HTERT RPE-1 (cell line): Measurements from ENCODE around the gene RBM8A.
"Not testable (repeated sequence)": the region's sequence is repeated elsewhere in the genome, so short reads cannot be mapped to it uniquely, and the experiment has no call there.

Experiments
- in situ Hi-C: fragments of 300-500 bp; cut with MboI; formaldehyde crosslinking; loops from 4 replicates; pipeline ENCODE4 v1.14.3; 2020; ENCODE audit warnings: low sequenced_read_pairs

RBM8A gene

DNA sequence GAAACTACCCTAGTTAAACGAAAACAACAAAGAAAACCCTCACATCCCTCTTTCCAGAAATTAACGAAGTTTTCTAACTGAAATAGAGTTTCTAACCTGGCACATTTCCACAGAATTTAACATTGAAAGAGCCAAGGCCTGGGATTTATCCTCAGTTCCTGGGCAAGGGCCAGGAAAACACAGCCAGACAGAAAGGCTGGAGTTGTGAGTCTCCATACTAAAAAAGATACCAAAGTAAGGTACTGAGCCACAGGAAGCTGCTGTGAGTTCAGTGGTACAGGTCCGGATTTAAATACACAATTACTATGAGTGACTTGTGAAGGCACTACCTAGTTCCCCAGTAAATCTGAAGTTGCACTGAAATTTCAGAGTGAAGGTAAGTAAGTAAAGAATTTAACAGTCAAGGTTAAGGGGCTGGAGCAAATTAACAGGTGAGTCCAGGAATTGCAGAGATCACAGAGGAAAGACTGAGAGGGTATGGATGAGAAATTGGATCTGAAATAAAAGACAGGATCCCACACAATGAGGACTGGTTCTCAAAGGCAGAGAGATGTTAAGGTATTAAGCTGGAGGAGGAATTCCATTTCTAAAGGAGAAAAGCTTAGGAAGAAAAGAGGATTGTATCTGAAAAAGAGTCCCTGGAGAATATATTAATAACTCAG, 29.6 kb upstream of the RBM8A start:
- in situ Hi-C loops, result no loop called here

DNA sequence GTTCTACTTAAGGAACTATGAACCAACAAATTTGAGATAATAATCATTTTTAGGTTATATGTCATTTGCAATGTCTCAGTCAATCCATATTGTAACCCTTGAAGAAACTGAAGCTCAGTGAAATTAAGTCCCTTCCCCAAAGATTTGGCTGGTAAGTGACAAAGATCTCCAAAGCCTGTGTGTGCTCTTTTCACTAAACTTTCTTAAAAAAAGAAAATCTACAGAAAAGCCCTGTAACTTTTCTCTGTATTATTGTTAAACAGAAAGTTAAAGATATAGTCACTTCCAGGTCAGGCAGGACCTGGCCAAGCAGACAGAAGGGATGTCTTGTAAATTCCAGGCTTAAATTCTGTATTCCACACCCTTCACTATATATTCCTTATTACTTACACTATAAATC, 29.1 kb upstream of the RBM8A start:
- in situ Hi-C loops, result no loop called here

DNA sequence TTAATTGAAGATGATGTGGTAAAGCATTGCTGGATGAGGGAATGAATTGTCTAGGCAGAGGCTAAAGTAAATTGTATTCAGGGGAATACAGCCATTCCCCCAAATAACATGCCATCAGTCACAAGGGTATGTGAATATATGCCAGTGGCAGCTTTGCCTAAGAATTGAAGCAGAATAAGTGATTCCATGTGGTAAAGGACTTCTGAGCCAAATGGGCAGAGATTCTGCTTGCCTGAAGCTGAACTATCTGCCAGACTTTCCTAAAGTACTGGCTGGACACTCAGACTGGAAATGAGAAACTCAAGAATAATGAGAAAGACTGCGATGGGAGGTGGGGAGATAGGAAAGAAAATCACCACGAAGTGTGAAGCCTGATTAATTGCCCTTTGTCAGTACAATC, 28.2 kb upstream of the RBM8A start:
- in situ Hi-C loops, result no loop called here

DNA sequence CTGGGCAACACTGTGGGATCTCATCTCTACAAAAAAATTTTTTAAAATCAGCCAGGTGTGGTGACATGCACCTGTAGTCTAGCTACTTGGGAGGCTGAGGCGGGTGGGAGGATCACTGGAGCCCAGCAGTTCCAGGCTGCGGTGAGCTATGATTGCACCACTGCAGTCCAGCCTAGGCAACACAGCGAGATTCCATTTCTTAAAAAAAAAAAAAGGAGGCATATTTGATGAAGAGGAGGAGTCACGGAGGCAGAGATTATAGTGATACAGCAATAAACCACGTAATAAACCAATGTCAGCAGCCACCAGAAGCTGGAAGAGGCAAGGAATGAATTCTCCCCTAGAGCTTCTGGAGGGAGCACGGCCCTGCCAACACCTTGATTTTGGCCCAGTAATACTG, 26.6 kb upstream of the RBM8A start:
- in situ Hi-C loops, result no loop called here

DNA sequence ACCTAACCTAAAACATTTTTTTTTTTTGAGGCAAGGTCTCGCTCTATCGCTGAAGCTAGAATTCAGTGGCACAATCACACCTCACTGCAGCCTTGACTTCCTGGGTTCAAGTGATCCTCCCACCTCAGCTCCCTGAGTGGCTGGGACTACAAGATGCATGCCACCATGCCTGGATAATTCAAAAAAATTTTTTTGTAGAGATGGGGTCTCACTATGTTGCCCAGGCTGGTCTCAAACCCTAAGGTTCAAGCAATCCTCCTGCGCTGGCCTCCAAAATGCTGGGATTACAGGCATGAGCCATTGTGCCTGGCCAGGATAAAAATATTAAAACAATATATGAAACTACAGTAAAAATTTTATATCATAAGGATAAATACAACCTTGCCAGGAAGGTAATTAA, 25.6 kb upstream of the RBM8A start:
- in situ Hi-C loops, result no loop called here

DNA sequence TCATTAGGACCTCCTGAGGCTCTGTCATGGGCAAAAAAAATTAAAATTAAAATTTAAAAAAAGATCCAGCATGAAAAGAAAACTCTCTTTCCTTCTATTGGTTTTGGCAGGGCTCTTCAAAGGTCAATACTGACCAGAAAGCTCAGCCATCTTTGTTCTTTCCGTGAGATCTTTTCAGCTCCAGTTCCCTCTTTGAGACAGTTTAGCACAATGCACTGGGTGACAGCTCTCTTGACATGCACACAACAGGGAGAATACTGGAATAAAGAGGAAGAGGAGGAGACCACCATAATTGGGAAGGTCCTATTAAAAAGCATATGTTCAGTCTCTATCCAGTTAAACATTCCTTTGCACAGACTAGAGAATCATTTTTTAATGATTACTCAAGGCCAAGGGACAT, 24.2 kb upstream of the RBM8A start:
- in situ Hi-C loops, result no loop called here

DNA sequence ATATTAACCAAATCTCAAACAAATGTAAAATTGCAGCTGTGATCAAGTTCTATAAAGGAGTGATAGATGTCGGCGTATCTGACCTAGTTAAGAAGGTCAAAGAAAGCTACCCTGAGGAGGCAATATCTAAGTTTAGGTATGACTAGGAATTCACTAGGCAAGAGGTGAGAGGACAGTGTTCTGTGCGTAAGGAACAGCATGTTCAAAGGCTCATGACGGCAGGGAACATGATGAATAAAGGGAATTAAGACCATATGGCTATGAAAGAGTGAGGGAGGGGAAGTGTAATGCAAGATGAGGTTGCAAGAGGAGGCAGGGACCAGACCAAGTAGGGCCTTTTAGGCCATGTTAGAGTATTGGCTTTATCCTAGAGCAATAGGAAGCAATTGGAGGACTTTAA, 21.9 kb upstream of the RBM8A start:
- in situ Hi-C loops, result no loop called here

DNA sequence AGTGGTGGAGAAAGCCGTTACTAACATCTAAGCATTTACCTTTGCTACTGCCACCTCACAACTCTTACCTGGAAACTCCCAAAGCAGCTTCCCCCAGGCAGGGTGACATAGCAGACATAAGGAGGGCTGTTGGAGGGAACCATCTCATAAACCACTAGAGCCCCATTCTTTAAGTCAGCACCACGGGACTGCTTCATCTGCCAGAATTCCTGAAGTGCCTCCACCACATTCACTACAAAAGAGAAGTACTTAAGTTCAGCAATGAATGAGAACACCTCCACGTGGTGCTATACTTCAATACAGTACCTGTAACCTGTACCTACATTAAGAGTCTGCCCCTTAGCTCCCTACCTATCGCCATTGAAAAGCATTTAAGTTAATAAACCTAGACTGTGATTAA, 20.3 kb upstream of the RBM8A start:
- in situ Hi-C loops, result no loop called here

DNA sequence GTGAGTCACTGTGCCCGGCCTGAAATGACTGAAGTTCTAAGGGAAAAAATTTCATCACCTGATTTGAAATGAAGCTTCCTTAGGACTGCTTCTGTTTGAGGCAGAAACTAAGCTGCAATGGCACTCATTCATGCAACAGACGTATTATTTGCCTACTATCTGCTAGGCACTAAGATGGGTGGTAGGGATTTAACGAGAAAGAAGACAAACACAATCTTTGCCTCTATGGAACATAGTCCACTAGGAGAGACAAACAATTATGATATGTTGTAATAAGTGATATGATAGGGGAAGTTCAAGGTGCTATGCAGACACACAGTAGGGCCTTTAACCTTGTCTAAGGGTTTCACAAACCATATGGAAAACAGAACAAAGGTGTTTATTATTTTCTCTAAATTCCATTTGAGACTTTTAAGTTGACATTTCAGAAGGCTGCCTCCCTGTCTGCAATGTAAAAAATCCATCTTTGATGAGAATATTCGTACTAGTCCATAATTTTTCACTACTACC, 19.2 kb upstream of the RBM8A start:
- in situ Hi-C loops, result no loop called here

DNA sequence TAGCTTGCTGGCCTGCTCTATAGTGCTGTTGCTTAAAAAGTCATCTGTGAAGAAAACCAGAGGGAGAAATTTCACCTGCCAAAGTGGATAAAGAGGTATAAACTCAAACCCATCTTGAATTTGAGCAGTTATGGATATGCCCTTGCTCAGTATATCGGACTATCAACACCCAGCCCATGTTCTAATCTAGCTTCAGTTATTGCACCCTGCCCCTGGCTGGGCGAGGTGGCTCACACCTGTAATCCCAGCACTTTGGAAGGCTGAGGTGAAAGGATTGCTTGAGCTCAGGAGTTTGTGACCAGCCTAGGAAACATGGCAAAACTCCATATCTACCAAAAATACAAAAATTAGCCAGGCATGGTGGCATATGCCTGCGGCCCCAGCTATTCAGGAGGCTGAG, 17.2 kb upstream of the RBM8A start:
- in situ Hi-C loops, result no loop called here

DNA sequence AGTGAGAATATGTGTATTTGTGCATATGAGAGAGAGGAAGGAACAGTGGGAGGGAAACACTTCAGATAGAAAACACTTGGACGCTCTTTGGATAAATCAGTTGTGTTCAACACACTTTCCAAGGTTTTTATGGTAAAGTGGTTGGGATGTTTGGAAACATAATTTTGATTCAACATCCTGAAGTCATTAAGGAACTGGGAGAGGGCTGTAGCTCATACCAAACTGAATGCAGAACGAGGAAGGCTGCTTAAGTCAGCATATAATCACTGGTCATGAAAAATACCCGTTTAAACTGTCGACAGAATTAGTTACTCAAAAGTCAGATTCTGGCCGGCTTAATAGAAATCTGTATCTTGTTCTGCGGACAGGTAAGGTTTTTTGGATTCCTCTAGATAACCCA, 15.6 kb upstream of the RBM8A start:
- in situ Hi-C loops, result no loop called here

DNA sequence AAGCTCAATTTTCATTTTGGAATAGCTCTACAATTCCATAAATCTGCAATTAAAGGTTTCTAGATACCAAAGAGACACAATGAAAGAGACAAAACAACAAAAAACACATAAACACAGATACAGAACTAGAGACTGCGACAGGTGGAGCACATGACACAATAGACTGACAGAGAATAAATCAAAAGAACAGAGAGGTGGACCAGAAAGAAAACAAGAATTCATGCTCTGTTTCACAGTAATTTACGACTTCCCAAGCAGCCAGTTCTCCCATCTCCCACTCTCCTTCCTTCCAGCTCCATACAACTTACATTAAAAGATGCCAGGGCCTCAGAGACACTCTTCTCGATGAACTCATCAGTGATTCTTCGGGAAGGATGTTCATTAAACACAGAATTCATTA, 15.1 kb upstream of the RBM8A start:
- in situ Hi-C loops, result no loop called here

DNA sequence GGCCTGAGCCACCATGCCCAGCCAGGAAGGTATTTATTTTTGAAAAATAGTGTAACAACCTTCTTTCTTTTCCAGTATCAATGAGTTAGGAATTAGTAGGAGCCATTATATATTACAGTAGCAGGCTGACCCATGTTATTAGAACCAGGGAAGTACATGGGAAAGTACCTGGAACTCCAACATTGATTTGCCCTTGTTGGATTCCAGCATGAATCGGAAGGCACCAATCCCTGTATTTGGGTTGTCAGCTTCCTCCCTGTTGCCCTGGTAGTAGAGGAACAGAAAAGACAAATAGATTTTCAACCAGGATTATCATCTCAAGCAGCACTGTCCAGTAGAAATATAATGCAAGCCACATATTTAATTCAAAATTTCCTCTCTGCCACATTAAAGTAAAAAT, 10.2 kb upstream of the RBM8A start:
- in situ Hi-C loops, result no loop called here

DNA sequence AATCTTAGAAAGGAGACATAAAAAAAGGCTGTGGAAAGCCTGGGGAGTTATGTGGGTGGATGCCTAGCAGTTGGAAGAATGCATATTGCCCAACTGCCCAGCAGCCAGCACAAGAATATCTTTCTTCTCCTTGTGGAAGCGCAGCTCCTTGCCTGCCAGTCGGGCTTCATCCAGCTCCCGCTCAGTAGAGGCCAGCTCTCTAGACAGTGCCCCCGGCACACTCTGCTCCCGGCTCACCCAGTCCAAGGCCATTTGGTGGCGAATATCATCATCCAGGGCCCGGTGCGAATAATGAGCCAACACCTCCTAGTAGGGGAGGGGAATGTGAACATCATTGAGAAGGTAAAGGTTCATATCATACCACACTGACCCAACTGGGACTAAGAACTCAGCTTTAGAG, 9.0 kb upstream of the RBM8A start:
- in situ Hi-C loops, result no loop called here

DNA sequence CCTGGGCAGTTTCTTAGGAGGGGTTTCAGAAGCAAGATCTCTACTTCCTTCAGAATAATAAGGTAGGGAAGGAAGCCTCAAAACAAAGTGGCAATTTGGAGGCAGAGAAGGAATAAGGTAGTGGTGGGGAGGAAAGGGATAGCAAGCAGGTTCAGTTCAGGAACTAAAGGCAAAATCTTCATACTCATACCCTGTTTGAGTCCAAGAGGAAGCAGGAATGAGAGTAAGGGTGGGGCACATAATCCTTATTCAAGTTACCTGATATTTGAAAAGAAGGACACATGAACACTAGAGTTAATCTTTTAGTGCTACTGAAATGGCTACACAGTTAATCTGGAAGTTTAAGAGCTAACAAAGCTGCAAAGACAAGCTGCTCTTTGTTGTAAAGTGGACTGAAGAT, 8.4 kb upstream of the RBM8A start:
- in situ Hi-C loops, result no loop called here

DNA sequence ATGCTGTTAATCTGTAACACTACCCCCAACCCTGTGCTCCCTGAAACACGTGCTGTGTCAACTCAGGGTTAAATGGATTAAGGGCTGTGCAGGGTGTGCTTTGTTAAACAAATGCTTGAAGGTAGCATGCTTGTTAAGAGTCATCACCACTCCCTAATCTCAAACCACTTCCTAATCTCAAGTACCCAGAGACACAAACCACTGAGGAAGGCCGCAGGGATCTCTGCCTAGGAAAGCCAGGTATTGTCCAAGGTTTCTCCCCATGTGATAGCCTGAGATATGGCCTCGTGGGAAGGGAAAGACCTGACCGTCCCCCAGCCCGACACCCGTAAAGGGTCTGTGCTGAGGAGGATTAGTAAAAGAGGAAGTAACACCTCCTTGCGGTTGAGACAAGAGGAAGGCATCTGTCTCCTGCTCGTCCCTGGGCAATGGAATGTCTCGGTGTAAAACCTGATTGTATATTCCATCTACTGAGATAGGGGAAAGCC, 5.3 kb upstream of the RBM8A start:
- in situ Hi-C loops, result not testable (repeated sequence)

DNA sequence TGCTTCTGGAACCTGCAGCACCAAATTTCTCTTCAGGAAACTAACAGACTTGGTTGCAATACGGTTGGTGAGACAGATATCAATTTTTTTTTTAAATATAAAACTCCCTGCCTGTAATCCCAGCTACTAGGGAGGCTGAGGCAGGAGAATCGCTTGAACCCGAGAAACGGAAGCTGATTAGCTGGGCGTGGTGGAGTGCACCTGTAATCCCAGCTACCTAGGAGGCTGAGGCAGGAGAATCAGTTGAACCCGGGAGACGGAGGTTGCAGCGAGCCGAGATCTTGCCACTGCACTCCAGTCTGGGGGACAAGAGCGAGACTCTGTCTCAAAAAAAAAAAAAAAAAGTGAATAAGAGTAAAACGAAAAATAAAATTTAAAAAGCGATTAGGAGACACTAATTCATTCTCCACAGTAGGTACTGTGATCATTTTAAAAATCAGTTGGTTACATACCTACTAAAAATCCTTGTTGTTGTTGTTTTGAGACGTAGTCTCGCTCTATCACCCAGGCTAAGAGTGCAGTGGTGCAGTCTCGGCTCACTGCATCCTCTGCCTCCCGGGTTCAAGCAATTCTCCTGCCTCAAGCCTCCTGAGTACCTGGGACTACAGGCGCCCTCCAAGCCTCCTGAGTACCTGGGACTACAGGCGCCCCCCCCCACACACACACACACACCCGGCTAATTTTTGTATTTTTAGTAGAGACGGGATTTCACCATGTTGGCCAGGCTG, 796 bp upstream of the RBM8A start:
- in situ Hi-C loops, result no loop called here

DNA sequence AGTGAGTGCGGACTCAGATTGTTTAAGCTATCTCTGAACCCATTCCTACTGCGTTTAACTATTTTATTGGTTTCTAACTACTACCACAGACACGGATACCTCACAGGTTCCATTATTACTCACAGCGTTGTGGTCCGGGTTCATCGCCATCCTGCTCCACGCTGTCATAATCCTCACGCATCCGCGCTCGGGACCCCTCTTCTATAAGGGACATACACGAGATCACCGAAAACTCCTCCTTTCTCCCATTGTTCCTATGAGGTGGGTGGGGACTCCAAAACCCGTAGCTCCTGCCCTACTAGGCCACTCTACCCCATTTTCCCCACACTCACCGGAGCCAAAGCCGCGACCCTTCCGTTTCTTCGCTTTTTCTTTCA, 610 bp downstream of the RBM8A start:
- in situ Hi-C loops, result no loop called here

DNA sequence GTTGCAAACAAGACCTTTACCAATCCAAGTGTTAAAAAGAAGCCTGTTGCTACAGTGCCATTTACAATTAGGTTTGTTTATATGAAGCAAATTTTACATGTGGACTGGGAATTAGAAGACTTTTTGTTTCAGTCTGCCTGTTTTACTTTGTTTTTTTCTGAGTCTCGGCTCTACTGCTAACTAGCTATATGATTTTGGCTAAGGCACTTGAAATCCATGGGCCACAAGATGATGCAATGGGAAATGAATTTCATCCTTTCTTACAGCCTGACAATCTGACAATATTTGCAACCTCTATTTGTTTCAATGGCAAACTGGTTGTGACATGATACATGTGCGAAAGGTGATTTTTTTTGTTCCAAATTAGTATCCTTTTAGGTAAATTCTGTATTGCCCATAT, 5.0 kb downstream of the RBM8A start:
- in situ Hi-C loops, result no loop called here

DNA sequence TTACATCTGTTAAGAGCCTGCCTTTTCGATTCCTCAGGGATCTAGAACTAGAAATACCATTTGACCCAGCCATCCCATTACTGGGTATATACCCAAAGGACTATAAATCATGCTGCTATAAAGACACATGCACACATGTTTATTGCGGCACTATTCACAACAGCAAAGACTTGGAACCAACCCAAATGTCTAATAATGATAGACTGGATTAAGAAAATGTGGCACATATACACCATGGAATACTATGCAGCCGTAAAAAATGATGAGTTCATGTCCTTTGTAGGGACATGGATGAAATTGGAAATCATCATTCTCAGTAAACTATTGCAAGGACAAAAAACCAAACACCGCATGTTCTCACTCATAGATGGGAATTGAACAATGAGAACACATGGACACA, 7.0 kb downstream of the RBM8A start:
- in situ Hi-C loops, result not testable (repeated sequence)

DNA sequence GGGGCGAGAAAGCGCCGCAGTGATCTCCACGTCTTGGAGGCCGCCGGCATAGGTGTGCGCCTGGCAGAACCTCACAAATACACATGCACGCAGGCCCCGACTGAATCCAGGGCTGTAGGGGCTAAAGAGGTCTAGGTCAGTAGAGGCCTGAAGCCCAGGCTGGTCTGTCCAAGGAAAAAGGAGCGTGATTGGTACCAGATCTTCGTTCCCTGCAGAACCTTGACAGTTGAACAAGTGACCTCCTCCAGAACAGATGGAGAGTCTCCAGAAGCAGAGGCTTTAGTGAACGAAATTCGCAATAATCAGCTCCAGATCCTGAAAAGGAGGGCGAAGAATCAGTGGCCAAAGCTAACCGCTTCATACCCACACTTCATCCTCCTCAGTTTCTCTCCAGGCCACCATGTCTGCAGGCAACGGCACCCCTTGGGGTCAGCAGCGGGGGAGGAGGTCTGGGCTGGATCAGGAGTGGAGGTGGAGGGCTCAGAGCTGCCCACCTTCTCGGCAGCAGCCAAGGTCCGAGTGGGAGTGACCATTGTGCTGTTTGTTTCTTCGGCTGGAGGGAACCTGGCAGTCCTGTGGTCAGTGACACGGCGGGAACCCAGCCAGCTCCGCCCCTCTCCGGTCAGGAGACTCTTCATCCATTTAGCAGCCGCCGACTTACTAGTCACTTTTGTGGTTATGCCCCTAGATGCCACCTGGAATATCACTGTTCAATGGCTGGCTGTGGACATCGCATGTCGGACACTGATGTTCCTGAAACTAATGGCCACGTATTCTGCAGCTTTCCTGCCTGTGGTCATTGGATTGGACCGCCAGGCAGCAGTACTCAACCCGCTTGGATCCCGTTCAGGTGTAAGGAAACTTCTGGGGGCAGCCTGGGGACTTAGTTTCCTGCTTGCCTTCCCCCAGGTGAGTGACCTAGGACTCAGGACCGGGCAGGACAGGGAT, 8.0 kb downstream of the RBM8A start:
- in situ Hi-C loops, result no loop called here
